ENCODE measurements around the gene MED1.
"Not testable (repeated sequence)": the region's sequence is repeated elsewhere in the genome, so short reads cannot be mapped to it uniquely, and the experiment has no call there.

The MED1 gene

GRCh38 chr17:39367805-39368204 is 83.3 kb downstream of the MED1 start:
- H3K4me3 ChIP-seq (ENCODE audit: low read length); H3K4me1 ChIP-seq (ENCODE audit: insufficient read depth, low read length); H3K27me3 ChIP-seq (ENCODE audit: insufficient read depth, low read length); H2AFZ ChIP-seq (ENCODE audit: low read depth, low read length); H3K36me3 ChIP-seq (ENCODE audit: insufficient read depth, low read length); H3K9me3 ChIP-seq (ENCODE audit: low read length): not testable (repeated sequence)

GRCh38 chr17:39365872-39366271 is 85.2 kb downstream of the MED1 start:
- no peaks in the 10 kb centered on the region for H3K27me3 ChIP-seq (ENCODE audit: insufficient read depth, low read length)
- H2AFZ ChIP-seq (ENCODE audit: low read depth, low read length) = no peak overlapping the region
- no peaks in the 10 kb centered on the region for H3K9me3 ChIP-seq (ENCODE audit: low read length)
- peaks cover 1% of the 10 kb centered on the region for H3K4me1 ChIP-seq (ENCODE audit: insufficient read depth, low read length)
- H3K4me3 ChIP-seq (ENCODE audit: low read length) = no peak overlapping the region
- H3K36me3 ChIP-seq (ENCODE audit: insufficient read depth, low read length) = no peaks in the 10 kb centered on the region

GRCh38 chr17:39365242-39365641 is 85.8 kb downstream of the MED1 start:
- Histone ChIP-seq H3K4me1 (ENCODE audit: insufficient read depth, low read length) (peaks cover 1% of the 10 kb centered on the region), H3K4me3 (ENCODE audit: low read length) (no peak overlapping the region), H3K9me3 (ENCODE audit: low read length) (no peaks in the 10 kb centered on the region), H3K27me3 (ENCODE audit: insufficient read depth, low read length) (no peaks in the 10 kb centered on the region), H2AFZ (ENCODE audit: low read depth, low read length) (no peak overlapping the region), H3K36me3 (ENCODE audit: insufficient read depth, low read length) (no peaks in the 10 kb centered on the region)

GRCh38 chr17:39364236-39365025 is 86.6 kb downstream of the MED1 start:
- Histone ChIP-seq H3K9me3 (ENCODE audit: low read length) (no peaks in the 10 kb centered on the region), H3K36me3 (ENCODE audit: insufficient read depth, low read length) (no peaks in the 10 kb centered on the region), H2AFZ (ENCODE audit: low read depth, low read length) (no peak overlapping the region), H3K4me1 (ENCODE audit: insufficient read depth, low read length) (peaks cover 1% of the 10 kb centered on the region), H3K27me3 (ENCODE audit: insufficient read depth, low read length) (no peaks in the 10 kb centered on the region), H3K4me3 (ENCODE audit: low read length) (no peak overlapping the region)

GRCh38 chr17:39361064-39361463 is 90.0 kb downstream of the MED1 start:
- Histone ChIP-seq H3K36me3 (ENCODE audit: insufficient read depth, low read length) (no peaks in the 10 kb centered on the region), H3K27me3 (ENCODE audit: insufficient read depth, low read length) (no peaks in the 10 kb centered on the region), H3K9me3 (ENCODE audit: low read length) (no peaks in the 10 kb centered on the region), H3K4me1 (ENCODE audit: insufficient read depth, low read length) (no peaks in the 10 kb centered on the region), H2AFZ (ENCODE audit: low read depth, low read length) (no peak overlapping the region), H3K4me3 (ENCODE audit: low read length) (no peak overlapping the region)

- H3K4me1 ChIP-seq (ENCODE audit: insufficient read depth, low read length) = no peaks in the 10 kb centered on the region
- H2AFZ ChIP-seq (ENCODE audit: low read depth, low read length) = no peak overlapping the region
- no peaks in the 10 kb centered on the region for H3K27me3 ChIP-seq (ENCODE audit: insufficient read depth, low read length)
- H3K36me3 ChIP-seq (ENCODE audit: insufficient read depth, low read length) = no peaks in the 10 kb centered on the region
- H3K4me3 ChIP-seq (ENCODE audit: low read length) = no peak overlapping the region
- no peaks in the 10 kb centered on the region for H3K9me3 ChIP-seq (ENCODE audit: low read length)
These were observed 90.5 kb downstream of the MED1 start for GRCh38 chr17:39360537-39360936.

- H3K9me3 ChIP-seq (ENCODE audit: low read length) = no peaks in the 10 kb centered on the region
- no peaks in the 10 kb centered on the region for H3K4me1 ChIP-seq (ENCODE audit: insufficient read depth, low read length)
- no peaks in the 10 kb centered on the region for H3K27me3 ChIP-seq (ENCODE audit: insufficient read depth, low read length)
- no peak overlapping the region for H3K4me3 ChIP-seq (ENCODE audit: low read length)
- no peak overlapping the region for H2AFZ ChIP-seq (ENCODE audit: low read depth, low read length)
- H3K36me3 ChIP-seq (ENCODE audit: insufficient read depth, low read length) = no peaks in the 10 kb centered on the region
These were observed 91.1 kb downstream of the MED1 start for GRCh38 chr17:39359994-39360393.

GRCh38 chr17:39357986-39358385 is 93.1 kb downstream of the MED1 start:
- Histone ChIP-seq H3K27me3 (ENCODE audit: insufficient read depth, low read length) (no peaks in the 10 kb centered on the region), H2AFZ (ENCODE audit: low read depth, low read length) (no peak overlapping the region), H3K36me3 (ENCODE audit: insufficient read depth, low read length) (no peaks in the 10 kb centered on the region), H3K4me3 (ENCODE audit: low read length) (no peak overlapping the region), H3K4me1 (ENCODE audit: insufficient read depth, low read length) (no peaks in the 10 kb centered on the region), H3K9me3 (ENCODE audit: low read length) (no peaks in the 10 kb centered on the region)

- no peaks in the 10 kb centered on the region for H3K4me1 ChIP-seq (ENCODE audit: insufficient read depth, low read length)
- H2AFZ ChIP-seq (ENCODE audit: low read depth, low read length) = no peak overlapping the region
These were observed 93.6 kb downstream of the MED1 start for GRCh38 chr17:39357488-39357887.

More at GRCh38 chr17:39357488-39357887, 93.6 kb downstream of the MED1 start:
- H3K4me3 ChIP-seq (ENCODE audit: low read length) = no peak overlapping the region
- no peaks in the 10 kb centered on the region for H3K27me3 ChIP-seq (ENCODE audit: insufficient read depth, low read length)
- H3K36me3 ChIP-seq (ENCODE audit: insufficient read depth, low read length) = no peaks in the 10 kb centered on the region
- no peaks in the 10 kb centered on the region for H3K9me3 ChIP-seq (ENCODE audit: low read length)

All from neuron (in vitro differentiated cells).